ENCODE measurements around the gene SOX30.

SOX30 gene

DNA sequence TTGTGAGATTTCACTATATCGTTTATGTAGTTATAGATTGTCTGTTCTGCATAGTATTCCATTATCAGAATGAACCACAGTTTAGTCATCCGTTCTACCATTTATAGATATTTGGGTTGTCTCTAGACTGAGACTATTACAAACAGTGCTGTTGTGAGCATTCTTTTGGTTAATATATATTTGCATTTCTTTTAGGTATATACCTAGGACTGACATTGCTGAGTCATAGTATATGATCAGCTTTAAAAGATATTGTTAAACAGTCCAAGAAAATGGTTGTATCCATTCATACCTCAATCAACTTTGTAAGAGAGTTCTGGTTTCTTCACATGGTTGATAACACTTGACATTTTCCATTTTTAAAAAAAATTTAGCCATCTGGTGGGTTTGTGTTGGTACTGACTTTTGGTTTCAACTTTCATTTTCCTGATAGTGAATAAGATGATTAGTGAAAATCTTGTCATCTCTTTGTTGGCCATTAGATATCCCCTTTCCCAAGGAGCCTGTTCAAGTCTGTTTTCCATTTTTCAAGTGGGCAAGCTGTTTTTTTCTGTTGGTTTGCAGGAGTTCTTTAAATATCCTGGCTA, 53.8 kb downstream of the SOX30 start:
- no peak overlapping the region for H3K4me3 ChIP-seq (ENCODE audit: low read depth, low read length)
- TF ChIP-seq, protein P1, sequence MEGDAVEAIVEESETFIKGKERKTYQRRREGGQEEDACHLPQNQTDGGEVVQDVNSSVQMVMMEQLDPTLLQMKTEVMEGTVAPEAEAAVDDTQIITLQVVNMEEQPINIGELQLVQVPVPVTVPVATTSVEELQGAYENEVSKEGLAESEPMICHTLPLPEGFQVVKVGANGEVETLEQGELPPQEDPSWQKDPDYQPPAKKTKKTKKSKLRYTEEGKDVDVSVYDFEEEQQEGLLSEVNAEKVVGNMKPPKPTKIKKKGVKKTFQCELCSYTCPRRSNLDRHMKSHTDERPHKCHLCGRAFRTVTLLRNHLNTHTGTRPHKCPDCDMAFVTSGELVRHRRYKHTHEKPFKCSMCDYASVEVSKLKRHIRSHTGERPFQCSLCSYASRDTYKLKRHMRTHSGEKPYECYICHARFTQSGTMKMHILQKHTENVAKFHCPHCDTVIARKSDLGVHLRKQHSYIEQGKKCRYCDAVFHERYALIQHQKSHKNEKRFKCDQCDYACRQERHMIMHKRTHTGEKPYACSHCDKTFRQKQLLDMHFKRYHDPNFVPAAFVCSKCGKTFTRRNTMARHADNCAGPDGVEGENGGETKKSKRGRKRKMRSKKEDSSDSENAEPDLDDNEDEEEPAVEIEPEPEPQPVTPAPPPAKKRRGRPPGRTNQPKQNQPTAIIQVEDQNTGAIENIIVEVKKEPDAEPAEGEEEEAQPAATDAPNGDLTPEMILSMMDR (conservative IDR thresholded peaks at IDR 0.05; ENCODE audit: low read depth, low read length), result no peak
- DNase-seq (ENCODE audit: low read depth), result no peak

DNA sequence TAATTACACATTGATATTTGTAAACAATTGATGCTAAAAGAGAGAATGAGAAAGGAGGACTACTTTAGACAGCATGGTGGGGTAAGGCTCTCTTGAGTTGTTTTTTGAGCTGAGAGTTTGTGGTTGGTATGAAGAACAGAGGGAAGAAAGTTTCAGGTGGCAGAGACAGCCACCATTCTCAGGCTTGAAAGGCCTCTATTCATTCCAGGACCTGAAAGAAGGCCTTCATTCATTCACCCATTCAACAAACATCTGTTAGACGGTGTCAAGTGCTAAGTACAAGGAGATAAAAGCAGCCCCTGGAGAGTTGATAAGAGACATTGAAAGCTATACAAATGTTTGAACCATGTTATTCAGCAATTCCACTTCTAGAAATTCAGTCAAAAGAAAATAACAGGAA, 55.0 kb downstream of the SOX30 start:
- DNase-seq (ENCODE audit: low read depth), result no peak
- H3K4me3 ChIP-seq (ENCODE audit: low read depth, low read length), result no peak overlapping the region
- TF ChIP-seq, protein P1 (conservative IDR thresholded peaks at IDR 0.05; ENCODE audit: low read depth, low read length), result no peak

DNA sequence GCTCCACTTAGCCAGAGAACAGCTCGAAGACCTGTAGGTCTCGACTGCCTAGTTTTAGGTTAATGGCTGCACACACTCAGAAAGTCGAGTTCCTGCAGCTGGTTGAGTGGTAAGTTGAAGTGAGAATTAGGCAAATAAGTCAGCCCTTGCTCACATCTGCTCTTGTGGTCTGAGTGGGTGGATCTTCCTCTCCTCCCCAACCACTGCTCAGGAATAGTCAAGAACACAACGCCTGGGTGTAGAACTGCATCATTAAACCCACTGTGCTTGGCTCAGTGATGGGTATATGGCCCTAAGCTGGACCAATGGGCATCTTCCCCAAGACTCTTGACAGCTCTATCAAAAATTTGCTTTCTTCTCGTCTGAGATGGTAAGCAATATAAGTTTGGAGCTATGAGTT, 55.8 kb downstream of the SOX30 start:
- DNase-seq (ENCODE audit: low read depth), result no peak
- no peak overlapping the region for H3K4me3 ChIP-seq (ENCODE audit: low read depth, low read length)
- TF ChIP-seq, protein P1 (conservative IDR thresholded peaks at IDR 0.05; ENCODE audit: low read depth, low read length), result no peak

- no peak for DNase-seq (ENCODE audit: low read depth)
- H3K4me3 ChIP-seq (ENCODE audit: low read depth, low read length), result no peak overlapping the region
- TF ChIP-seq, protein P1 (conservative IDR thresholded peaks at IDR 0.05; ENCODE audit: low read depth, low read length), result no peak
Measured at GRCh38 chr5:157594675-157595459, 57.4 kb downstream of the SOX30 start.

DNA sequence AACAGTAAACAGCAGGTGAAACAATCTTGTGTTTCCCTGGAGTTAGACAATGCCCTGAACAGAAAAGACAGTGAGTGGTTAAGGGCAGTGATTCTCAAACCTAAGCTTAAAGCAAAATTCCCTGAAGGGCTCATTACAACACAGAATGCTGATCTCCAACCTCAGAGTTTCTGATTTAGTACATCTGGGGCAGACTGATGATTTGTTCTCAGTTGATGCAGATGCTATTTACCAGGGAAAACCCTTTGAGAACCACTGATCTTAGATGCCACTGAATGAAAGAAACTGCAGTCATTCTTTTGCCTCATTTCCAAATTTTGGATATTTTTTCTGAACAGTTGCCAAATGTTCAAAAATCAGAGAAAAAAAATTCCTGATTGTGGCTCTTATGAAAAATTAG, 58.0 kb downstream of the SOX30 start:
- DNase-seq (ENCODE audit: low read depth), result no peak
- TF ChIP-seq, protein P1 (conservative IDR thresholded peaks at IDR 0.05; ENCODE audit: low read depth, low read length), result no peak
- H3K4me3 ChIP-seq (ENCODE audit: low read depth, low read length), result no peak overlapping the region

DNA sequence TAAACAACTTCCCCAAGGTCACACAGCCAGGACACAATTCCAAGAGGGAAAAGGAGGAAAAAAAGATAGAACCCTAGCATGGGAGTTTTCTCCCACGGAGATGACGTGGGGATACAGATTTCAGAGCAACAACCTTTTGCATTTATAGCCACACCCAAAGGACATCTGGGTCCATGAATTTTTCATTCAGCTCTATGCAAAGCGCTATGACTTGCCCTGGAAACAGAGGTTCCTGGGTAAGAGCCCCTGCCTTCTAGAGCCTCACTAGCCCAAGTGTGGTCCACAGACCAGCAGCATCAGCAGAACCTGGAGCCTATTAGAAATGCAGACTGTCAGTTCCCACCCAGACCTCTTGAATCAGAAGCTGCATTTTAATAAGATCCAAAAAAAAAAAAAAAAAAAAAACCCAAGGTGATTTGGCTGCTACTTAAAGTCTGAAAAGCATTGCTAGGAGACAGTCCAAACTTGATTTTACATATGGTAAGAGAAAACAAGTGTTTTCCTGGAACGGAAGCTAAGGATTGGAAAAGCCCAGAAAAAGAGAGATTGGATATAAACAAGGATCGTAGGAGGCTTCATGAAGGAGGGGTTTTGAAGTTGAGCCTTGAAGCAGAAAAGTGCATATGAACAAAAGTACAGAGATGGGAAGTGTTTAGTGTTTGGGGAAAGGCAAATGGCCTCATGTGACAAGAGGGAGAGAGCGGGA, 59.0 kb downstream of the SOX30 start:
- H3K4me3 ChIP-seq (ENCODE audit: low read depth, low read length), result no peak overlapping the region
- TF ChIP-seq, protein P1 (conservative IDR thresholded peaks at IDR 0.05; ENCODE audit: low read depth, low read length), result no peak
- DNase-seq (ENCODE audit: low read depth), result no peak
